Large intestine (tissue), 3 donors: ENCODE measurements around the gene ZSCAN30. TPM values are rescaled to one million over a fixed set of nuclear protein-coding genes. Genes with fewer than 3 reads are reported as not detected.
"Not testable (repeated sequence)": the region's sequence is repeated elsewhere in the genome, so short reads cannot be mapped to it uniquely, and the experiment has no call there.

ENCODE experiments used
- DNase-seq, 2 donors: peaks; one replicate each; pipeline versions ENCODE4 v3.0.0 to v3.0.0-alpha.2; 2013
- H3K27ac ChIP-seq: one replicate; pipeline ENCODE4 v1.5.1; 2013; ENCODE audit warnings: low read length
- H3K27me3 ChIP-seq: 2 replicates; pipeline ENCODE4 v1.6.1; 2013; ENCODE audit warnings: low read length; ENCODE audit not compliant: control insufficient read depth, insufficient read depth
- H3K36me3 ChIP-seq: 2 replicates; pipeline ENCODE4 v1.6.1; 2013; ENCODE audit warnings: low read length; ENCODE audit not compliant: control insufficient read depth, insufficient read depth
- H3K4me1 ChIP-seq: one replicate; pipeline ENCODE4 v1.6.1; 2013; ENCODE audit warnings: low read length; ENCODE audit not compliant: control insufficient read depth, insufficient read depth
- H3K4me3 ChIP-seq: one replicate; pipeline ENCODE4 v1.5.1; 2013; ENCODE audit warnings: low read length
- H3K9me3 ChIP-seq: one replicate; pipeline ENCODE4 v1.6.1; 2013; ENCODE audit warnings: mild to moderate bottlenecking, low read depth, low read length, moderate library complexity; ENCODE audit not compliant: control insufficient read depth
- WGBS: methylation state at CpG from one replicate; pipeline ENCODE4 v1.1.5; 2013; ENCODE audit warnings: low lambda C conversion rate; ENCODE audit not compliant: insufficient coverage; 5-methylcytosine and 5-hydroxymethylcytosine counted together
- polyA plus RNA-seq: library from polyadenylated mRNA; unstranded; fragments of 120-200 nt; gene quantifications from one replicate; pipeline ENCODE4 v1.2.1, GENCODE V29; 2013

Gene ZSCAN30
- polyA plus RNA-seq, 1 donor: 44.8 TPM

GRCh38 chr18:35240664-35241447 is 49.2 kb downstream of the ZSCAN30 start, which contains the start of gene ZNF397:
Gene ZNF397, plus strand, starts transcription at chr18:35241034. Its CDS starts 1,437 bp downstream, at chr18:35242471.
- Histone ChIP-seq H3K27me3 (no peaks in the 10 kb centered on the region), H3K4me3 (peak within 1 kb of the TSS; percentile 57), H3K4me1 (no peaks in the 10 kb centered on the region), H3K36me3 (peaks cover 34% of the 10 kb centered on the region), H3K27ac (peak within 1 kb of the TSS; percentile 71), H3K9me3 (no peaks in the 10 kb centered on the region)
- WGBS: 0% methylated on average over 1 of the region's 60 CpGs
- peak; percentile 95 to 98 for DNase-seq

- Histone ChIP-seq H3K36me3 (peaks cover 18% of the 10 kb centered on the region), H3K9me3 (no peaks in the 10 kb centered on the region), H3K4me1 (no peaks in the 10 kb centered on the region), H3K27ac (no peak overlapping the region), H3K27me3 (no peaks in the 10 kb centered on the region), H3K4me3 (no peak overlapping the region)
- no CpG with 5 or more reads among the region's 1 CpG for WGBS
- no peak for DNase-seq
These were observed 50.7 kb downstream of the ZSCAN30 start for GRCh38 chr18:35239314-35239713.

- Histone ChIP-seq H3K36me3 (no peaks in the 10 kb centered on the region), H3K9me3 (no peaks in the 10 kb centered on the region)
- no peak for DNase-seq
These were observed 53.3 kb downstream of the ZSCAN30 start for GRCh38 chr18:35236571-35237363.

GRCh38 chr18:35231052-35231451 is 59.0 kb downstream of the ZSCAN30 start:
- no CpG with 5 or more reads among the region's 6 CpGs for WGBS
- H3K27ac ChIP-seq: no peak overlapping the region
- no peaks in the 10 kb centered on the region for H3K36me3 ChIP-seq
- H3K27me3 ChIP-seq: no peaks in the 10 kb centered on the region
- H3K4me1 ChIP-seq: no peaks in the 10 kb centered on the region
- no peaks in the 10 kb centered on the region for H3K9me3 ChIP-seq
- no peak overlapping the region for H3K4me3 ChIP-seq
- peak; percentile 65 to 67 for DNase-seq

More at GRCh38 chr18:35236571-35237363, 53.3 kb downstream of the ZSCAN30 start:
- Histone ChIP-seq H3K4me1 (no peaks in the 10 kb centered on the region), H3K4me3 (no peak overlapping the region), H3K27me3 (no peaks in the 10 kb centered on the region), H3K27ac (no peak overlapping the region)
- WGBS: no CpG with 5 or more reads among the region's 1 CpG

- no peak overlapping the region for H3K4me3 ChIP-seq
- H3K9me3 ChIP-seq: no peaks in the 10 kb centered on the region
- H3K27ac ChIP-seq: no peak overlapping the region
- no peaks in the 10 kb centered on the region for H3K36me3 ChIP-seq
- WGBS: no CpG with 5 or more reads among the region's 1 CpG
- DNase-seq: no peak
- H3K4me1 ChIP-seq: no peaks in the 10 kb centered on the region
- no peaks in the 10 kb centered on the region for H3K27me3 ChIP-seq
These were observed 62.8 kb downstream of the ZSCAN30 start for GRCh38 chr18:35227254-35227653.

GRCh38 chr18:35223797-35224196 is 66.2 kb downstream of the ZSCAN30 start:
- no peaks in the 10 kb centered on the region for H3K27me3 ChIP-seq
- no peaks in the 10 kb centered on the region for H3K9me3 ChIP-seq

GRCh38 chr18:35220424-35220823 is 69.6 kb downstream of the ZSCAN30 start:
- peak in 1 of 2 donors; percentile 34 for DNase-seq
- Histone ChIP-seq H3K4me1 (no peaks in the 10 kb centered on the region), H3K4me3 (no peak overlapping the region), H3K9me3 (no peaks in the 10 kb centered on the region), H3K27ac (no peak overlapping the region), H3K36me3 (no peaks in the 10 kb centered on the region), H3K27me3 (no peaks in the 10 kb centered on the region)
- WGBS: 80% methylated on average over 1 of the region's 6 CpGs

More at GRCh38 chr18:35223797-35224196, 66.2 kb downstream of the ZSCAN30 start:
- Histone ChIP-seq H3K27ac (no peak overlapping the region), H3K4me3 (no peak overlapping the region), H3K4me1 (no peaks in the 10 kb centered on the region), H3K36me3 (no peaks in the 10 kb centered on the region)
- no CpG with 5 or more reads among the region's 3 CpGs for WGBS
- no peak for DNase-seq

- WGBS: 67% methylated on average over 1 of the region's 4 CpGs
- H3K36me3 ChIP-seq, DNase-seq, H3K27ac ChIP-seq, H3K9me3 ChIP-seq, H3K27me3 ChIP-seq, H3K4me1 ChIP-seq, H3K4me3 ChIP-seq: not testable (repeated sequence)
These were observed 70.7 kb downstream of the ZSCAN30 start for GRCh38 chr18:35219331-35219730.

- not testable (repeated sequence) for H3K27me3 ChIP-seq, H3K27ac ChIP-seq, H3K9me3 ChIP-seq, DNase-seq, H3K4me3 ChIP-seq, H3K36me3 ChIP-seq, H3K4me1 ChIP-seq
- WGBS: 83% methylated on average over 2 of the region's 10 CpGs
These were observed 73.4 kb downstream of the ZSCAN30 start for GRCh38 chr18:35216611-35217010.

GRCh38 chr18:35215026-35215425 is 75.0 kb downstream of the ZSCAN30 start:
- Histone ChIP-seq H3K27ac (no peak overlapping the region), H3K4me1 (no peaks in the 10 kb centered on the region), H3K36me3 (no peaks in the 10 kb centered on the region), H3K9me3 (no peaks in the 10 kb centered on the region), H3K27me3 (no peaks in the 10 kb centered on the region), H3K4me3 (no peak overlapping the region)
- DNase-seq: no peak
- 100% methylated on average over 1 of the region's 1 CpG for whole genome bisulfite sequencing
